ENCODE measurements around the gene EXOC3L2. TPM values are rescaled to one million over a fixed set of nuclear protein-coding genes. Genes with fewer than 3 reads are reported as not detected.

EXOC3L2 gene
- polyA plus RNA-seq, 1 of the 3 experiments (the other 2 are of a cell fraction) = 0.02 TPM

GRCh38 chr19:45262570-45262969, 17.4 kb upstream of the EXOC3L2 start (continued):
- TF ChIP-seq PBX3 (IDR thresholded peaks at IDR 0.05) (no peak), REST (IDR thresholded peaks at IDR 0.05; ENCODE audit: low read depth, low read length) (no peak), RFX5 (IDR thresholded peaks at IDR 0.05; ENCODE audit: low read length) (no peak), JUND (IDR thresholded peaks at IDR 0.05) (no peak), MAX (IDR thresholded peaks at IDR 0.05; ENCODE audit: low read depth) (no peak), SIN3A (IDR thresholded peaks at IDR 0.05; ENCODE audit: borderline replicate concordance, low read depth, low read length) (no peak)

- Histone ChIP-seq H3K9ac (no peak overlapping the region), H3K4me1 (ENCODE audit: control insufficient read depth in 1 of 2, insufficient read depth in 2 of 2, low read depth in 1 of 2, low read length in 1 of 2) (peaks cover under 1 to 7% of the 10 kb centered on the region in 2 experiments; a peak in 2 of 4 replicates), H3K36me3 (replicated peaks in 1 of 2; ENCODE audit: control insufficient read depth in 1 of 2, insufficient read depth in 2 of 2, low read length in 1 of 2) (no peaks in the 10 kb centered on the region), H3K27me3 (ENCODE audit: insufficient read depth) (no peaks in the 10 kb centered on the region), H3K79me2 (ENCODE audit: insufficient read depth) (peaks cover 50% of the 10 kb centered on the region), H3K27ac (ENCODE audit: low read depth in 2 of 2, low read length in 1 of 2) (no peak overlapping the region), H4K20me1 (ENCODE audit: insufficient read depth) (peaks cover 32% of the 10 kb centered on the region), H2AFZ (ENCODE audit: low read depth) (no peak overlapping the region), H3K9me2 (no peaks in the 10 kb centered on the region), H3K4me3 (ENCODE audit: low read depth in 2 of 2, low read length in 1 of 2) (no peak overlapping the region), H3K9me3 (no peaks in the 10 kb centered on the region), H3K4me2 (no peak overlapping the region), H3F3A (replicated peaks; ENCODE audit: insufficient read depth) (peaks cover 4% of the 10 kb centered on the region)
- 95% methylated on average over 8 of the region's 19 CpGs for WGBS (ENCODE audit: low lambda C conversion rate)
- TF ChIP-seq REST (IDR thresholded peaks at IDR 0.05; ENCODE audit: low read depth, low read length) = no peak
- no peak for TF ChIP-seq RCOR1 (IDR thresholded peaks at IDR 0.05; ENCODE audit: low read length)
- TF ChIP-seq CTCF (IDR thresholded peaks at IDR 0.05) = no peak
- no peak for TF ChIP-seq EZH2phosphoT487 (IDR thresholded peaks at IDR 0.05; ENCODE audit: borderline replicate concordance, low read depth)
- no peak for TF ChIP-seq RFX5 (IDR thresholded peaks at IDR 0.05; ENCODE audit: low read length)
- TF ChIP-seq TAF1 (IDR thresholded peaks at IDR 0.05; ENCODE audit: borderline replicate concordance, low read depth, low read length) = no peak
- no peak for TF ChIP-seq MAX (IDR thresholded peaks at IDR 0.05; ENCODE audit: low read depth)
- no peak for TF ChIP-seq USF1 (IDR thresholded peaks at IDR 0.05; ENCODE audit: borderline replicate concordance, low read depth)
- TF ChIP-seq YY1 (IDR thresholded peaks at IDR 0.05; ENCODE audit: low read depth) = no peak
- TF ChIP-seq JUND (IDR thresholded peaks at IDR 0.05) = no peak
- TF ChIP-seq RAD21 (IDR thresholded peaks at IDR 0.05; ENCODE audit: low read length) = no peak
- no peak for TF ChIP-seq SIN3A (IDR thresholded peaks at IDR 0.05; ENCODE audit: borderline replicate concordance, low read depth, low read length)
- no peak for TF ChIP-seq IRF3 (IDR thresholded peaks at IDR 0.05; ENCODE audit: low read depth, low read length)
- no peak for DNase-seq
- ChIA-PET POLR2A (no interaction called here), CTCF (interaction anchor here (0.7 to 1.0 kb wide), 2 partner anchors 14 to 199 kb away, joined by 3 read pairs; no protein-coding TSS in a partner anchor)
Measured at GRCh38 chr19:45258862-45259261, 13.7 kb upstream of the EXOC3L2 start.
